Umbilical cord (tissue), 2 donors: ENCODE measurements around the gene RGS6. TPM values are rescaled to one million over a fixed set of nuclear protein-coding genes. Genes with fewer than 3 reads are reported as not detected.
A peak's percentile ranks its signal among the peaks of the same experiment; 100 is the strongest.

Source experiments
- DNase-seq: peaks from one replicate; pipeline ENCODE4 v3.0.0-alpha.2; 2015; ENCODE audit warnings: low spot score
- total RNA-seq: library from RNA; depleted of rRNA; stranded (reverse); fragments of >200 nt; gene quantifications from one replicate; pipeline ENCODE4 v1.2.3, GENCODE V29; 2014; ENCODE audit warnings: low replicate concordance; ENCODE audit not compliant: insufficient read depth

Gene RGS6
- total RNA-seq, 1 donor from 2014 or later, result 4.3 TPM

DNA sequence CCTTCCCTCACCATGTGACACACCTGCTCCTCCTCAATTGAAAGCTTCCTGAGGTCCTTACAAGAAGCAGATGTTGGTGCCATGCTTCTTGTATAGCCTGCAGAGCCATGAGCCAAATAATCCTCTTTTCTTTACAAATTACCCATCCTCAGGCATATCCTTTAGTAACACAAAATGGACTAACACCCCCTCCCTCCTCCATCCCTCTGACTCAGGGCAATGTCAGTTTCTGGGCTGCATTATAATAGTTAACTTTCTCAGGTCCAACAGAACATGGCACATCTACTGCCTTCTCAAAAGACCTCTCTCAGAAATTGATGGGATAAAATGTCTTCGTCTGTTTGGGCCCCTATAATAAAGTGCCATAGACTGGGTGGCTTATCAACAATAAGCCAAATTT, 674.6 kb downstream of the RGS6 start:
- no peak for DNase-seq

DNA sequence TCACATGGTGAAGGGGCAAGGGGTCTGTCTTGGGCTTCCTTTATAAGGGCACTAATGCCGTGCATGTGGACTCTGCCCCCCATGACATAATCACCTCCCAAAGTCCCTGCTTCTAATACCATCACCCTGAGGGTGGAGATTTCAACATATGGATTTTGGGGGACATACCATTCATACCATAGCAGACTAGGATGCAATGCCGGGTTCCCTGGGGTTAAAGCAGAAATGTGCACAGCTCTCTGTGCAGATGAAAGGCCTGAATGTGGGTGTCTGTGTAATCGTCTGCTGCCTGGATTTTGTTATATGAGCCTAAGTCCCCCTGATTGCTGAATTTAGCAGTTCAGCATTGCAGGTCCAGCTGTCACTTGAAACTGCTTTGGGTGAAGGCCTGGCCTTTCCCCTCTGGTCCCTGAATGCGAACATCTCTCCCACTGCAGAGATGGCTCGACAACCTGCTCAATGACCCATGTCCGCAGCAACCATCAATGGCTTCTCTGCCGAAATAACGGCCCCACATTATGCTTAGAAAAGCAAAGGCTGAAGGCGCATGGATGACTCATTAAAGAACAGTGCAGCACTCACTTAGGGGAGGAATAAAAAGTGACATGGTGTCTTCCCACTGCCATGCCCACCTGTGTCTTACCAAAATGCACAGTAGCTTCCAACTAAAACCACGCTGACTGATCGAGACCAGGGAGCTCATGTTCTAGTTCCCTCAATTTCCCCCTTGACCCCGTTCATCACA, 675.3 kb downstream of the RGS6 start:
- peak; percentile 5 for DNase-seq

DNA sequence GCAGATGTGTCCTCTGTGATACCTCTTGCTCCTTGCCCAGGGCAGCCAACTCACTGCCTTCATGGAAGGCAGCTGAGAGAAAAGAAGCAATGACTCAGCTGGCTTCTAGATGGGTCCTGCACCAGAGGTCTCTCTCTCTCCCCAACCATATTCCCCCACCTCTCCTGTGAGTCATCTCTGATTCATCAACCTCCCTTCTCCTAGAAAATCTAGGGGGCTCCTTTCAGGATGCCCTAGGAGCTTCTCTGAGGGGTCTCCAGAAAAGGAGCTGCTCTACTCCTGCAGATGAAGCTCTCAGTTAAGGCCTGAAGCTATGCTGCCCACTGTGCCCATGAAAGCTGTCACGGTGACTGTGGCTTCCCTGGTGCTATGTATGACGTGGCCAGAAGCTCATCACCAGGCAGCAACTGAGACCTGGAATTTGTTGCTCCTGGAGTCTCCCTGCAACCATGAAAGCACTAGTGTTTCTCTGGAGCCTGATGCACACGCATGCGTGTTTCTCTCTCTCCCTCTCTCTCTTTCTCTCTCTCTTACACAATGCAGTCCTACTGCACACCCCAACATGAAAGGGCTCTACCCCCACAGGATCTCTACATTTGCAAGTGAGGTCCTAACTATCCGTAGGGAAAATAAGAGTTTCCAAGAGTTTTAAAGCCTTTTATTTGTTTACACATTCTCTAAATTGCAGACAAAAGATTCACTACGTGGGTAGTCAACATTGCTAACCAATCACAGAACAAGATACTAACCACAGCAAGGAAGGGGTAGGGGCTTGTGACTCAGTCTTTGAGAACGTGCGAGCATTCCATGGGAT, 676.4 kb downstream of the RGS6 start:
- DNase-seq, result peak; percentile 47

DNA sequence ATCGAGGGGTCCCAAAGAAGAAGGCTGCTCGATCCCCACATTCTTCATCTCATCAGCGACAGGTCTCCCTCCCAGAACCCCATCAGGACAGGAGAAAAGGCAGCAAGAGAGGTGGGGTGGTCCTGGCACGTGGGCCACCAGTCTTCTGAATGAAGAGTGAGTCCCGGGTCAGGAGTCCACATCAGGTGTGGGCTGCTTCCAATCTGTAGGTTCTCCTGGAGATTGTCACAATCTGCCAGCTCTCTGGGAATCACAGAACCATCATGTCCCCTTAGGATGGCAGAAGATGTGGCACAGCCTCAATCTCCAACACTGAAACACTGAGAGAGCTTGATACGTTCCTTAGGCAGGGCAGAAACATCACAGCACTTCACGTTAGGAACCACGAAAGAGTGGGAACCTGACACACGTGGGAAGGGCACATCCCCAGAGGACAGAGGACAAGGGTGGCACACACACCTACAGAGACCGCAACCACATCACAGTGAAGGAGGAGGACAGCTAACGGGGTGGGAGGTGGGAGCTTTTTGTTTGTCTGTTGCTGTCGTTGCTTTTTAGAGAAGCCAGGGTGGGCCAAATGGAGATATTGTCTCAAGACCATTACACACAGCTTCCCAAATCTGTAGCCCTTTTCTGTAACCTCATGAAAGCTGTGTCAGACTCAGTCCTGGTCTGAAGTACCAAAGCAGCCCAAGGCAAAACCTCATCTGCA, 677.1 kb downstream of the RGS6 start:
- DNase-seq, result no peak

DNA sequence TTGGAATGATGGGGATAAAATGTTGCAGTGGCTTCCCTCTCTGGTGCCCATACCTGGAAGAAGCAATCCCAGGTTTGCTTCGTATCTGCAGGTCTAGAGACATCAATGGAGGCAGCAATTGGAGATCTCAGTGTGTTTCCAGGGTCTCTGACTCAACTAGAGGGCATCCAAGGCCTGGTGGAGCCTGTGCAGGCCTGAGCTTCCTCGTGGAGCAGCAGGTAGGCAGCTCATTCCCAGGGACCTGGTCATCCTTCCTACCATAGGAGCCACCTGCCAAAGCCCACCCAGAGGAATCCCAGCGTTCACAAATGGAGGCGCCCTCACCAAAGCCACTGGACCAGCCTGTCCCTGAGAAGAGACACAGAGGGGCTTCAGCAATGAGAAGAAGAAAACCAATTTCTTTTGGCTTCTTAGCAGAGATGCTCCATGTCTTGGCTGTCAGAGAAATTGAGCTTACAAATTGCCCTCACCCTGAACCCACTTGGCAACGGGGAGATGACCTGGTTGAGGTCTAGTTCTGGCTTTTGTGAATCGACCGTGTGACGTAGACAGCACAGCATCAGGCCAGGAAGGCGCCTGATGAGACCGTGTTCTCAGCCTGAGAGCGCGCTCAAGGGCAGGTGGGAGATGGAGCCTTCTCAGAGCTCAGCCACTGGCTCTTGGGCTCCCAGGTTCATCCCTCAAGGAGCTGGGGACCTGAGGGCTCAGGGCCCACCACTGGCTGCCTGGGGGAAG, 678.0 kb downstream of the RGS6 start:
- DNase-seq, result no peak

DNA sequence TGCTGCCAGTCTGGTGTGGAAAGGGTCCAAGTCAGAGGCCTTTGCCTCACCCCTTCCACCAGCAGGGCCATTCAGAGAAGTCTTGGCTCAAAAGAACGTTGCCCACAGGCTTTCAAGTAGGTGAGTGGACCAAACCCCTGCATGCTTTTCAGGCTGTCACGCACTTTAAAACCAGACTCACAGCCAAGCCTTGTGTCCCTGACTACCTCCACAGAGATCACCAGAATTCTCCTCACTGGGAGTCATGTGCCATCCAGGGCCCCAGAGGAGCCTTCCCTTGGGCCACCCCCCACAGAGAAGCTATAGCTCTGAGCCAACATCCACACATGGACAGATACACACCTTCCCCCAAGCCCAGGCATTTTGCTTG, 678.6 kb downstream of the RGS6 start:
- DNase-seq, result no peak

DNA sequence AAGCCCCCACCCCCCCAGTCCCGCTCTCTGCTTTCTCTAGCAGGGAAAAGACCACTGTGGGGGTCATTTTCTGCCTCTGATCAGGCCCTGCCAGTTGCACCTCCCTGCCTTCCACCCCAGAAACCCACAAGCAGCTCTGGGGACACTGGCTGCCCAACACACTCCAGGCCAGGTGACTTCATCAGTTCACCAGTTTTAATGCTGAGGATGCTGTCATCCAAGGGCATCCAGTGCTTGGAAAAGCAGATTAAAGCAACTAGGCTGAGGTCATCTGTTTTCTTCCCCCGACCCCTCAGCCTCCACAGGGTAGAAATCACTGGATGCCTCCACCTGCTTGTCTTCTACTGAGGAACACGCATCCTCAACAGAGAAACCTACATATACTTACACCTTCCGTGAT, 679.3 kb downstream of the RGS6 start:
- DNase-seq, result no peak

GRCh38 chr14:72612041-72612440, 679.8 kb downstream of the RGS6 start:
- DNase-seq, result no peak

DNA sequence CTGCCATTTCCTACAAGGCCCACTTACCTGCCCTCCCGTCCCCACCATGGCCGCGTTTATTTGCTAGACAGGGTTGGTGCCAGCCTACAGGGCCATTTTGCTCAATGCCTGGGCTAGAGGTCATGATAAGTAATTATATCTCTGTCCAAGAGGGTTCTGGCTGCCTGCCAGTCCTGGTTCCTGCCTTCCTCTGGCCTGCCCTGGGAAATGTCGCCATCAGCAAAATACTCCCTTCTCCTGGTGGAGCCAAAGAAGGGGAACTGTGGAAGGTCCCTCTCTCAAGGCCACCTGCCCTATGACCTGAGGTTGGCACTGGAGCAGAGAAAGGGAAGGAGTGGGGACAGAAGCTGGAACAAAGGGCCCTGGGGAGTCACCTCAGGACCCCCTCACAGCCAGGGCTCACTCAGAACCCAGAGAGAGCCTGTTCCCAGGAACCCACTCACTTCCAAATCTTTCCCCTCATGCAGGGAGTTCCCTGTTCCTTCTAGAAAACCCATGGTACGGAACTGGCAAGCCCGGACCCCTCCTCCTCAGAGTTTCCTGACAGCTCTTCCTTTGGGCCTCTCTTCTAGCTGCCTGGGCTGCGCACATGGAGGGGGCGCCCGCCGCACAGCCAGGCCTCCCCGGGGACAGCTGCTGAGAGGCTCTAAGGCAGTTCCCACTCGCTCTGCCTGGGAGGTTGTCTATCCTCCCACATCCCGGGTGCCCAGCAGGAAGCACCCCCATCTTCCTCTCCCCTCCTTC, 681.2 kb downstream of the RGS6 start:
- DNase-seq, result peak; percentile 24

DNA sequence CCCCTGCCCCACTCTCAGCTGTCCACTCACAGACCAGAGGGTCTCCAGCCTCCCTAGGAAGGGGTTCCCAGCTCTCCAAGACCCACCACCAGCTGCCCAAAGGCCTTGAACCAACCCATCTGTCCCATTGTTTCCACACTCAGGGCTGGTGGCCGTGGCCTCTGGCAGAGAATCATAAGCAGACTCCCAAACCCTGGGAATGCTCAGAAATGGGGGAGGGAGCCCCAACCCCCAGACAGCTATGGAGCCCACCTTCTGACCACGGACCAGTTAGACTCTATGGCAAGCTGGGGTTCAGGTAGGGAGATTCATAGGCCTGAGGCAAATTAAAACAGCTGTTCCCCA, 681.7 kb downstream of the RGS6 start:
- no peak for DNase-seq

GRCh38 chr14:72614365-72614764, 682.1 kb downstream of the RGS6 start:
- no peak for DNase-seq

GRCh38 chr14:72614891-72615415, 682.7 kb downstream of the RGS6 start:
- DNase-seq, result no peak

DNA sequence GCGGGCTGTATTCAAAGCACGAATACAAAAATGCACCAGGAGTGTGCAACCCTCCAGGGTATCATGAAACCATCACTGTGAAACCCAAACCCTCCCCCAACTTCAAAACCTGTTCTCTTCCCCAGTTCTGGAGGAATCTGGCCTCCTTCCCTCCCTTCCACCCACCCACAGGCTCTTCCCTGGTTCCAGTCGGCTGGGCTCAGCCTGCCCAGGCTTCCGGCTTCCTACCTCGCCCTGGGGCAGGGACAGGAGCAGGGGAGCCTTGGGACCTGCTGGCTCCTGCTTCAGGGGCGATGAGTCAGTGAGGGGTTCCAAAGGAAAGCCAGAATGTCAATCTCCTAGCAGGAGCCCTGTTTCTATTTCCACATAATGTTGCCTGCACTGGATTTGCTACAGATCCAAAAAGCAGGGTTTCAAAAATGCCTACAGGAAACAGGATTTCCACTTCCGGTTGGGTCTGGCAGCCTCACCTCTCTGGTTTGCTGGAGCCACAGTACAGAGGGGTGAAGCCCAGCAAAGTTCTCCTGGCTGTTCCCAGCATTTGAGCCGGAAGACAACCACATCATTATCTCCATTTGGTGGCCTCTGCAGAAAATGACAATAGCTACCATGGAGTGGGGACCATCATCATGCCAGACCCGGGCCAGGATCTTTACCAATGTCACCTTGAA, 683.4 kb downstream of the RGS6 start:
- peak; percentile 5 for DNase-seq
